H1 (cell line): ENCODE results near the gene MAP2K1. TPM values are rescaled to one million over a fixed set of nuclear protein-coding genes. Genes with fewer than 3 reads are reported as not detected.

Source experiments
- CTCF ChIA-PET: fragments of 300-600 bp; sonication (Branson Sonifier 250); formaldehyde crosslinking; loops from one replicate; lab custom pipeline; 2021; ENCODE audit not compliant: partially characterized antibody; lab: Charles Lee
- POLR2A ChIA-PET: fragments of 300-600 bp; sonication (Branson Sonifier 250); formaldehyde crosslinking; loops from one replicate; lab custom pipeline; 2021; ENCODE audit warnings: inconsistent platforms; ENCODE audit not compliant: partially characterized antibody; lab: Charles Lee
- DNase-seq, 2 experiments: peaks; one replicate each; pipeline versions ENCODE4 v3.0.0 to v3.0.0-alpha.2; 2010 to 2022; ENCODE audit warnings: low spot score in 2 of 2, low read depth in 1 of 2, mixed read lengths in 1 of 2
- FAIRE-seq: peaks from 2 replicates; lab custom pipeline; 2011; peaks lifted over from hg19 to GRCh38; lab: Jason Lieb, UNC
- H2AFZ ChIP-seq: 2 replicates; pipeline ENCODE4 v1.8.1; 2012; ENCODE audit warnings: low read length, inconsistent platforms
- H2AK5ac ChIP-seq: 2 replicates; pipeline ENCODE4 v1.6.1; 2013; ENCODE audit warnings: low read depth, low read length
- H2BK120ac ChIP-seq: replicated peaks from 2 replicates; pipeline ENCODE3; 2013; ENCODE audit warnings: low read depth, low read length, inconsistent platforms
- H2BK12ac ChIP-seq: 2 replicates; pipeline ENCODE4 v1.6.1; 2013; ENCODE audit warnings: low read depth, low read length
- H2BK15ac ChIP-seq: 2 replicates; pipeline ENCODE4 v1.6.1; 2013; ENCODE audit warnings: low read length
- H2BK20ac ChIP-seq: 2 replicates; pipeline ENCODE4 v1.6.1; 2013; ENCODE audit warnings: low read length
- H2BK5ac ChIP-seq: 2 replicates; pipeline ENCODE4 v1.6.1; 2013; ENCODE audit warnings: low read depth, low read length
- H3K14ac ChIP-seq: 2 replicates; pipeline ENCODE4 v1.6.1; 2013; ENCODE audit warnings: inconsistent platforms; ENCODE audit not compliant: insufficient read length
- H3K18ac ChIP-seq: 2 replicates; pipeline ENCODE4 v1.6.1; 2013; ENCODE audit warnings: low read length; ENCODE audit errors: extremely low read depth
- H3K23ac ChIP-seq: 2 replicates; pipeline ENCODE4 v1.6.1; 2013; ENCODE audit warnings: inconsistent platforms; ENCODE audit not compliant: insufficient read length
- H3K23me2 ChIP-seq: 2 replicates; pipeline ENCODE4 v1.6.1; 2013; ENCODE audit warnings: low read depth, low read length
- H3K27ac ChIP-seq: 2 replicates; pipeline ENCODE4 v1.6.1; 2011; ENCODE audit warnings: low read depth, low read length, inconsistent platforms
- H3K27me3 ChIP-seq, 4 experiments: replicated peaks in 1 of 4; 1 replicate in 1 of 4; 2 replicates in 3 of 4; pipeline versions ENCODE4 v1.6.1 to v1.8.1; 2011 to 2013; ENCODE audit warnings: low read length in 3 of 4, mild to moderate bottlenecking in 3 of 4, inconsistent platforms in 2 of 4, mixed read lengths in 2 of 4, moderate library complexity in 1 of 4; ENCODE audit not compliant: control insufficient read depth in 3 of 4, insufficient read depth in 3 of 4; ENCODE audit errors: extremely low read depth in 1 of 4
- H3K36me3 ChIP-seq, 4 experiments: 2 replicates each; pipeline versions ENCODE4 v1.6.1 to v1.8.1; 2011 to 2013; ENCODE audit warnings: mild to moderate bottlenecking in 4 of 4, low read length in 3 of 4, moderate library complexity in 2 of 4, control low read depth in 1 of 4, inconsistent platforms in 1 of 4; ENCODE audit not compliant: insufficient read depth in 4 of 4, control insufficient read depth in 2 of 4
- H3K4ac ChIP-seq: replicated peaks from 2 replicates; pipeline ENCODE3; 2013; ENCODE audit warnings: low read length, low read depth, mixed read lengths, inconsistent platforms; ENCODE audit not compliant: insufficient read length
- H3K4me1 ChIP-seq, 4 experiments: replicated peaks in 1 of 4; 1 replicate in 1 of 4; 2 replicates in 3 of 4; pipeline versions ENCODE4 v1.6.1 to v1.8.1; 2011 to 2013; ENCODE audit warnings: low read length in 3 of 4, inconsistent platforms in 2 of 4, mixed read lengths in 1 of 4; ENCODE audit not compliant: insufficient read depth in 4 of 4, control insufficient read depth in 3 of 4
- H3K4me2 ChIP-seq, 2 experiments: 2 replicates each; pipeline versions ENCODE4 v1.6.1 to v1.8.1; 2011 to 2013; ENCODE audit warnings: low read depth in 2 of 2, low read length in 2 of 2, control low read depth in 1 of 2, inconsistent platforms in 1 of 2, mild to moderate bottlenecking in 1 of 2; ENCODE audit not compliant: insufficient read depth in 1 of 2
- H3K4me3 ChIP-seq, 4 experiments: fragments of 200-600, 300-600 bp in 1 of 4; sonication (generic), shearing (Covaris generic), sonication (Bioruptor Twin) in 1 of 4; 2 replicates each; pipeline versions ENCODE4 v1.5.1 to v1.8.1; 2011 to 2016; ENCODE audit warnings: low read length in 4 of 4, low read depth in 3 of 4, control low read depth in 2 of 4, inconsistent platforms in 2 of 4, mild to moderate bottlenecking in 2 of 4, mixed read lengths in 1 of 4, moderate library complexity in 1 of 4; ENCODE audit not compliant: insufficient read depth in 2 of 4; ENCODE audit errors: extremely low read depth in 1 of 4
- H3K56ac ChIP-seq: replicated peaks from 2 replicates; pipeline ENCODE3; 2013; ENCODE audit warnings: low read depth, mild to moderate bottlenecking, mixed read lengths, low read length, inconsistent platforms; ENCODE audit not compliant: insufficient read length
- H3K79me1 ChIP-seq: 2 replicates; pipeline ENCODE4 v1.6.1; 2013; ENCODE audit warnings: low read depth, low read length, control low read depth
- H3K79me2 ChIP-seq, 2 experiments: 2 replicates each; pipeline versions ENCODE4 v1.6.1 to v1.8.1; 2012 to 2013; ENCODE audit warnings: low read length in 2 of 2, mild to moderate bottlenecking in 2 of 2, inconsistent platforms in 1 of 2; ENCODE audit not compliant: insufficient read depth in 2 of 2, control insufficient read depth in 1 of 2
- H3K9ac ChIP-seq, 4 experiments: replicated peaks in 1 of 4; 1 replicate in 1 of 4; 2 replicates in 3 of 4; pipeline versions ENCODE4 v1.6.1 to v1.8.1; 2011 to 2013; ENCODE audit warnings: low read depth in 3 of 4, low read length in 3 of 4, control low read depth in 2 of 4, mild to moderate bottlenecking in 2 of 4, moderate library complexity in 2 of 4, inconsistent platforms in 1 of 4; ENCODE audit errors: extremely low read depth in 1 of 4
- H3K9me3 ChIP-seq, 2 experiments: 2 replicates each; pipeline versions ENCODE4 v1.6.1 to v1.8.1; 2012 to 2013; ENCODE audit warnings: mild to moderate bottlenecking in 2 of 2, moderate library complexity in 2 of 2, control low read depth in 1 of 2, inconsistent platforms in 1 of 2, low read depth in 1 of 2, low read length in 1 of 2, mixed read lengths in 1 of 2; ENCODE audit not compliant: insufficient read depth in 2 of 2
- H4K20me1 ChIP-seq, 2 experiments: replicated peaks in 1 of 2; 2 replicates each; pipeline versions ENCODE3 to v1.8.1; 2011 to 2013; ENCODE audit warnings: inconsistent platforms in 2 of 2, low read length in 2 of 2, mild to moderate bottlenecking in 1 of 2; ENCODE audit not compliant: insufficient read depth in 2 of 2, control insufficient read depth in 1 of 2
- H4K5ac ChIP-seq: 2 replicates; pipeline ENCODE4 v1.6.1; 2013; ENCODE audit warnings: low read length, low read depth, mixed read lengths, inconsistent platforms; ENCODE audit not compliant: insufficient read length
- H4K8ac ChIP-seq: 2 replicates; pipeline ENCODE4 v1.8.0; 2013; ENCODE audit warnings: mild to moderate bottlenecking, moderate library complexity, low read length, inconsistent platforms; ENCODE audit not compliant: insufficient read depth; ENCODE audit errors: extremely low read depth
- H4K91ac ChIP-seq: replicated peaks from 2 replicates; pipeline ENCODE3; 2013; ENCODE audit warnings: low read length, mixed read lengths, inconsistent platforms; ENCODE audit not compliant: insufficient read length
- BRCA1 ChIP-seq: IDR thresholded peaks from 2 replicates; pipeline ENCODE4 v1.6.1; 2012; ENCODE audit warnings: low read depth, low read length, improper control_type of control experiment
- MAX ChIP-seq: IDR thresholded peaks from 2 replicates; pipeline ENCODE4 v1.6.1; 2012; ENCODE audit warnings: inconsistent platforms
- WGBS, 2 experiments: shearing (Covaris generic) in 1 of 2; methylation state at CpG; one replicate each; pipeline versions ENCODE4 v1.1.6 to v1.1.7; 2013 to 2015; ENCODE audit warnings: low lambda C conversion rate in 2 of 2, mixed read lengths in 2 of 2, inconsistent platforms in 1 of 2, low coverage in 1 of 2, missing lambda C conversion rate in 1 of 2; ENCODE audit not compliant: insufficient replicate concordance in 2 of 2, insufficient coverage in 1 of 2, insufficient read length in 1 of 2; ENCODE audit errors: extremely low coverage in 1 of 2, missing lambda C conversion rate in 1 of 2; 5-methylcytosine and 5-hydroxymethylcytosine counted together
- polyA plus RNA-seq, 7 experiments: library from polyadenylated mRNA; depleted of rRNA in 3 of 7; stranded (reverse) in 5 of 7; unstranded in 2 of 7; fragments of >200 nt in 5 of 7; fragments of 200-250 nt in 2 of 7; gene quantifications; 1 replicate in 5 of 7; 2 replicates in 1 of 7; 4 replicates in 1 of 7; pipeline versions ENCODE4 v1.2.1 to v1.2.3, GENCODE V29; 2011 to 2013; ENCODE audit warnings: missing spikeins in 2 of 7, mixed read lengths in 2 of 7
- total RNA-seq: library from RNA; stranded (reverse); fragmentation: NEBNext Ultra II Directional; extraction: Animal tissue kit (Norgen Biotek cat#: 25700); gene quantifications from 2 replicates; pipeline ENCODE4 v1.2.1, GENCODE V29; 2021

Gene MAP2K1
- total and polyA plus RNA-seq, 2 of the 8 experiments (the other 6 are each of a cell fraction or from before 2014, with no cell fraction given), result 54.7 to 78.2 TPM

- Histone ChIP-seq H3K9me3 (no peaks in the 10 kb centered on the region), H4K20me1 (peaks cover 2% of the 10 kb centered on the region in 2 experiments), H3K18ac (no peak overlapping the region), H4K8ac (no peak overlapping the region), H2AK5ac (no peak overlapping the region), H3K4me2 (no peak overlapping the region), H3K9ac (no peak overlapping the region), H2BK5ac (no peak overlapping the region), H2BK15ac (no peak overlapping the region), H3K4me1 (no peaks in the 10 kb centered on the region), H3K56ac (no peak overlapping the region), H2BK20ac (no peak overlapping the region), H3K14ac (no peak overlapping the region), H3K23ac (no peak overlapping the region), H3K4ac (no peak overlapping the region), H3K23me2 (no peaks in the 10 kb centered on the region), H3K27ac (no peak overlapping the region), H4K5ac (no peak overlapping the region), H3K4me3 (no peak overlapping the region), H2AFZ (no peak overlapping the region), H4K91ac (no peak overlapping the region), H3K79me2 (no peaks in the 10 kb centered on the region), H3K27me3 (no peaks in the 10 kb centered on the region), H3K79me1 (no peaks in the 10 kb centered on the region), H3K36me3 (peaks cover 4 to 52% (median 25%) of the 10 kb centered on the region in 4 experiments), H2BK120ac (no peak overlapping the region), H2BK12ac (no peak overlapping the region)
- ChIA-PET POLR2A (interaction anchor here (1.4 to 4.5 kb wide), 4 partner anchors 9 to 22 kb away, joined by 3 to 52 read pairs (median 6); partner anchors contain the start of genes RPL4 and ZWILCH), CTCF (interaction anchor here (0.9 kb wide), 1 partner anchor 34 kb away, joined by 4 read pairs; no protein-coding TSS in a partner anchor)
- 97% methylated on average over 2 of the region's 2 CpGs; no CpG with 5 or more reads in 1 of the 2 experiments for WGBS, 2 experiments
- TF ChIP-seq BRCA1, result no peak
- TF ChIP-seq MAX, result no peak
- no peak for DNase-seq
- no peak for FAIRE-seq
Measured at GRCh38 chr15:66515901-66516322, 129.2 kb downstream of the MAP2K1 start.
